Stomach (tissue), 9 donors: ENCODE results near the gene REXO1. TPM values are rescaled to one million over a fixed set of nuclear protein-coding genes. Genes with fewer than 3 reads are reported as not detected.

Experiments
- DNase-seq, 2 donors: peaks; one replicate each; pipeline versions ENCODE4 v3.0.0 to v3.0.0-alpha.2; 2013 to 2019
- H3K27ac ChIP-seq, 5 donors: fragments of 200-600 bp in 4 of 5; sonication (generic) in 4 of 5; one replicate each; pipeline ENCODE4 v1.5.1; 2013 to 2019; ENCODE audit warnings: mild to moderate bottlenecking in 1 of 5, moderate library complexity in 1 of 5
- H3K27me3 ChIP-seq, 3 donors: fragments of 200-600 bp; sonication (generic); one replicate each; pipeline ENCODE4 v1.5.1; 2017 to 2019; ENCODE audit warnings: mixed run types in 1 of 3
- H3K36me3 ChIP-seq, 4 donors: fragments of 200-600 bp; sonication (generic); 1 replicate in 3 of 4; 2 replicates in 1 of 4; pipeline ENCODE4 v1.5.1; 2016 to 2019
- H3K4me1 ChIP-seq, 4 donors: fragments of 200-600 bp; sonication (generic); one replicate each; pipeline ENCODE4 v1.5.1; 2016 to 2019
- H3K4me3 ChIP-seq, 4 donors: fragments of 200-600 bp; sonication (generic) in 3 of 4; one replicate each; pipeline ENCODE4 v1.5.1; 2016 to 2019; ENCODE audit warnings: mild to moderate bottlenecking in 1 of 4
- H3K9me3 ChIP-seq, 4 donors: fragments of 200-600 bp; sonication (generic); one replicate each; pipeline ENCODE4 v1.5.1; 2016 to 2019
- EP300 ChIP-seq: sonication (generic); formaldehyde crosslinking; IDR thresholded peaks from one replicate; pipeline ENCODE4 v1.6.1; 2017; ENCODE audit warnings: antibody characterized with exemption
- POLR2A ChIP-seq, 4 donors: fragments of 450-650 bp; IDR thresholded peaks; one replicate each; pipeline ENCODE4 v1.6.1; 2016; ENCODE audit warnings: antibody characterized with exemption in 4 of 4, control low read depth in 2 of 4, mild to moderate bottlenecking in 1 of 4, moderate library complexity in 1 of 4
- POLR2AphosphoS5 ChIP-seq, 3 donors: sonication (generic); formaldehyde crosslinking; IDR thresholded peaks; one replicate each; pipeline ENCODE4 v1.6.1; 2016; ENCODE audit warnings: antibody characterized with exemption in 3 of 3
- WGBS, 5 donors: extraction: QIAGEN DNeasy Blood & Tissue Kit in 3 of 5; methylation state at CpG; one replicate each; pipeline versions ENCODE4 v1.1.5 to v1.1.7; 2013 to 2018; 5-methylcytosine and 5-hydroxymethylcytosine counted together
- intact Hi-C: fragments of 100-400 bp; cut with DNase I; formaldehyde crosslinking; loops from one replicate; pipeline ENCODE4 v1.15.1; 2023; ENCODE audit warnings: low total_unique reads
- polyA plus RNA-seq, 3 donors: library from polyadenylated mRNA; stranded (reverse); fragments of 200-250 nt; gene quantifications; one replicate each; pipeline ENCODE4 v1.2.3, GENCODE V29; 2013
- total RNA-seq, 5 donors: library from RNA; depleted of rRNA; stranded (reverse); fragments of >200 nt; gene quantifications; one replicate each; pipeline versions ENCODE4 v1.1.0 to v1.2.3, GENCODE V29; 2014 to 2016
- TF ChIP-seq, protein P1 (sequence below), 7 experiments: fragments of 450-650 bp in 4 of 7; fragments of 200-600 bp in 3 of 7; sonication (generic) in 3 of 7; IDR thresholded peaks; one replicate each; pipeline ENCODE4 v1.5.1; 2016 to 2019; ENCODE audit warnings: antibody characterized with exemption in 7 of 7, control low read depth in 2 of 7, mild to moderate bottlenecking in 1 of 7
- donor health status: healthy with polysubstance abuse.
- donor health status: Bipolar disorder and iron deficiency.
- donor health status: healthy.

REXO1 gene
- total and polyA plus RNA-seq, 8 donors: 10.1 to 164 (median 15.6) TPM

DNA sequence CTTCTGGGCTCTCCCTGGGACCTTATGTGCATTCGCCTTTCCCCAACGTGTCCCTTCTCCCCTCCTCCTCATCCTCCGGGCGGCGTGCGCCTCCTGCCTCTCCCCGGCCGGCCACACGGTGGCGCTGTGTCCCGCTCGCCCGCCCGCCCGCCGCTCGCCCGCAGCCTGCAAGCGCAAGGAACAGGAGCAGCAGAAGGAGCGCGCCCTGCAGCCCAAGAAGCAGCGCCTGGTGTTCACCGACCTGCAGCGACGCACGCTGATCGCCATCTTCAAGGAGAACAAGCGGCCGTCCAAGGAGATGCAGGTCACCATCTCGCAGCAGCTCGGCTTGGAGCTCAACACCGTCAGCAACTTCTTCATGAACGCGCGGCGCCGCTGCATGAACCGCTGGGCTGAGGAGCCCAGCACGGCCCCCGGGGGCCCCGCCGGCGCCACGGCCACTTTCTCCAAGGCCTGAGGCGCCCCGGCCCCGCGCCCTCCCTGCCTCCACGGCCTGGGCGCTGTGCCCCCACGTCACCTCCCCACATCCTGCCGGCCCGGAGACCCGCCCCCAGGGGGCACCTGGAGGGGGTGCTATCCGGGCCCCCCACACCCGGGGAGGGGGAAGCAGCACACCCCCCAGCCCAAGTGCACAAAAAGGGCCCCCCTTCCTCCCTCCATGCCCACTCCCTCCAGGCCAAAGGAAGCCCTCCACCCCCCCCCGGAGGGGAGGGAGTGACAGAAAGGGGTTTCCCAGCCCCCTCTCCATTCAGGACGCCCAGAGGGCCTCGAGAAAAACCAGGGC, 73.1 kb downstream of the REXO1 start:
- DNase-seq: no peak
- Histone ChIP-seq H3K27ac (no peak overlapping the region), H3K4me3 (no peak overlapping the region), H3K4me1 (peaks cover 0 to 18% (median 3%) of the 10 kb centered on the region in 4 donors), H3K36me3 (no peaks in the 10 kb centered on the region), H3K27me3 (peaks cover 38 to 97% (median 63%) of the 10 kb centered on the region in 3 donors), H3K9me3 (peaks cover 13 to 28% (median 24%) of the 10 kb centered on the region in 4 donors)
- TF ChIP-seq POLR2A (IDR thresholded peaks at IDR 0.05): no peak
- TF ChIP-seq, protein P1, sequence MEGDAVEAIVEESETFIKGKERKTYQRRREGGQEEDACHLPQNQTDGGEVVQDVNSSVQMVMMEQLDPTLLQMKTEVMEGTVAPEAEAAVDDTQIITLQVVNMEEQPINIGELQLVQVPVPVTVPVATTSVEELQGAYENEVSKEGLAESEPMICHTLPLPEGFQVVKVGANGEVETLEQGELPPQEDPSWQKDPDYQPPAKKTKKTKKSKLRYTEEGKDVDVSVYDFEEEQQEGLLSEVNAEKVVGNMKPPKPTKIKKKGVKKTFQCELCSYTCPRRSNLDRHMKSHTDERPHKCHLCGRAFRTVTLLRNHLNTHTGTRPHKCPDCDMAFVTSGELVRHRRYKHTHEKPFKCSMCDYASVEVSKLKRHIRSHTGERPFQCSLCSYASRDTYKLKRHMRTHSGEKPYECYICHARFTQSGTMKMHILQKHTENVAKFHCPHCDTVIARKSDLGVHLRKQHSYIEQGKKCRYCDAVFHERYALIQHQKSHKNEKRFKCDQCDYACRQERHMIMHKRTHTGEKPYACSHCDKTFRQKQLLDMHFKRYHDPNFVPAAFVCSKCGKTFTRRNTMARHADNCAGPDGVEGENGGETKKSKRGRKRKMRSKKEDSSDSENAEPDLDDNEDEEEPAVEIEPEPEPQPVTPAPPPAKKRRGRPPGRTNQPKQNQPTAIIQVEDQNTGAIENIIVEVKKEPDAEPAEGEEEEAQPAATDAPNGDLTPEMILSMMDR (IDR thresholded peaks at IDR 0.05): peak in 2 of 7 experiments; percentile 19 to 54
- WGBS, 5 donors: 11 to 35% (median 20%) methylated on average over 29 to 59 of the region's 59 CpGs
- intact Hi-C loops: no loop called here

DNA sequence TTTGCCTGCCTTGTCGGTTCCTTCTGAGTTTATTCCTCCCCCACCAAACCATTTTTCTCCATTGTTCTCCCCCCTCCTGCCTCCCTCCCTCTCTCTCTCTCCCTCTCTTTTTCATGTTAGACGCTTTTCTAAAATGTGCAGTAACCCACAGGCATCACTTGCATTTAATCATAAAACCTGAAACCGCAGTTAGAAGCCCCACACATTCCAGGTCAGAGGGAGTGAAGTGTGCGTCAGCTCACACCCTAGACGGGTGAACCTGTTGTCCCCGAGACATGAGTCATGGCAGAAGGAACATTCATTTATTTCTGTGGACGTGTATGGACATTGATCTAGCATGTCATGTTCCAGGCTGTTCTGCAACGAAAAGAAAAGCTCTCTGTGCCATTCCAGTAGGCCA, 75.1 kb downstream of the REXO1 start:
- no peak for DNase-seq
- H3K27me3 ChIP-seq: peaks cover 38 to 97% (median 62%) of the 10 kb centered on the region in 3 donors
- H3K4me3 ChIP-seq: no peak overlapping the region
- H3K4me1 ChIP-seq: peaks cover 0 to 18% (median 3%) of the 10 kb centered on the region in 4 donors
- H3K9me3 ChIP-seq: peaks cover 13 to 30% (median 29%) of the 10 kb centered on the region in 4 donors
- 42 to 54% (median 47%) methylated on average over 8 of the region's 8 CpGs for WGBS, 5 donors
- TF ChIP-seq POLR2AphosphoS5 (IDR thresholded peaks at IDR 0.05) (no peak), POLR2A (IDR thresholded peaks at IDR 0.05) (no peak), EP300 (no peak)
- TF ChIP-seq, protein P1 (IDR thresholded peaks at IDR 0.05): no peak
- H3K36me3 ChIP-seq: no peaks in the 10 kb centered on the region
- intact Hi-C loops: no loop called here
- no peak overlapping the region for H3K27ac ChIP-seq

DNA sequence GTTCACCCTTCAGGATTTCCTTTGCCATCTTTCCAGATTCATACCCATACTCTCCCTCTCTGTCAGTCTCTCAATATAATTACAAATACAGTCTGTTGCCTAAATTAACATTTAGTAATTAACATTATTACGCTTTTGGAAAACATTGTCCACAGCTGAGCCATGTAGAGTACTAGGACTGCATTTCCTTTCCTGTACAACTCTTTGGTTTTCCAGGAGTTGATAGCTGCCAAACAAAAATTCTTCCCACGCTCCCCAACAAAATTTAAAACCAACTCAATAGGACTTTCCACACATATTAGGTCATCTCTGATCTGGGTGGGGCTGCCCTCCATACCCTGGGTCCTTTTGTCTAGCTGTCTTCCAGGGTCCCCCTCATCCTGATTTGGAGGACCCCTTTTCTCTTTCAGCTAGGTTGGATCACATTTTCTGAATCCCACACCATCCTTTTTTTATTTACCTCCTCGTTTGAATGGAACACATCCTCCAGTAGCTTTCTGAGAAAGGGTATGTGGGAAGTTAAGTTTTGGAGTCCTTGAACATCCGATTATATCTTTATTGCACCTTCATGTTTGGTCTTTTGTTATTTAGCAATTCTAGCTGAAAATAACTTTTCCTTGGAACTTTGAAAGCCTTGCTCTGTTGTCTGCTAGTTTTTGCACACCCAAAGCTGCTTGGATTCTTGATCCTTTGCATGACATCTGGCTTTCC, 77.3 kb downstream of the REXO1 start:
- Histone ChIP-seq H3K4me3 (no peak overlapping the region), H3K36me3 (no peaks in the 10 kb centered on the region), H3K4me1 (peaks cover 0 to 16% (median 5%) of the 10 kb centered on the region in 4 donors), H3K27ac (no peak overlapping the region), H3K27me3 (peaks cover 40 to 97% (median 67%) of the 10 kb centered on the region in 3 donors), H3K9me3 (peaks cover 13 to 30% (median 29%) of the 10 kb centered on the region in 4 donors)
- intact Hi-C loops: no loop called here
- DNase-seq: no peak
- WGBS, 5 donors: 86 to 91% (median 88%) methylated on average over 4 of the region's 4 CpGs
- no peak for TF ChIP-seq POLR2A (IDR thresholded peaks at IDR 0.05)

DNA sequence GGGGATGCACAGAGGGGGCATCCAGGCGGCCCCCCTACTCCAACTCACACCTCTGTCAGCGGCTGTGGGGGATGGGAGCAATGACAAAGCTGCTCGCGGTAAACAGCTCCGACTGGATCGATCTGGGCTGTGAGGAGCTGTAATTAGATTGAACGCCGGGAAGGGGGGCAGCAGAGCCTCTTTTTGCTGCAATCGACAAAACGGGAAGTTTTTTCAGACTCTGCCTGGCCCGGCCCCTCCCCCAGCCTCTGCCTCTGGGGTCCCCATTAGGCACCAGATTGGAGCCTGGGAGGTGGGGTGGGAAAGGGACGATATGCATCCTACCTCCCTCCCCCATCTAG, 78.7 kb downstream of the REXO1 start:
- TF ChIP-seq EP300 (no peak), POLR2A (IDR thresholded peaks at IDR 0.05) (no peak), POLR2AphosphoS5 (IDR thresholded peaks at IDR 0.05) (no peak)
- TF ChIP-seq, protein P1 (IDR thresholded peaks at IDR 0.05): no peak
- Histone ChIP-seq H3K27ac (no peak overlapping the region), H3K36me3 (no peaks in the 10 kb centered on the region), H3K9me3 (peaks cover 7 to 23% (median 21%) of the 10 kb centered on the region in 4 donors), H3K4me3 (no peak overlapping the region), H3K4me1 (peaks cover 0 to 8% (median 3%) of the 10 kb centered on the region in 4 donors), H3K27me3 (peaks cover 39 to 97% (median 67%) of the 10 kb centered on the region in 3 donors)
- intact Hi-C loops: no loop called here
- DNase-seq: no peak
- WGBS, 5 donors: 5 to 26% (median 17%) methylated on average over 12 of the region's 12 CpGs
